ENCODE data around the gene EPM2AIP1. TPM values are rescaled to one million over a fixed set of nuclear protein-coding genes. Genes with fewer than 3 reads are reported as not detected.

The EPM2AIP1 gene
- total RNA-seq, 1 experiment from 2014 or later = 11.4 TPM

GRCh38 chr3:37028329-37028728, 35.4 kb upstream of the EPM2AIP1 start:
- Histone ChIP-seq H3K56ac (ENCODE audit: insufficient read length, low read depth, low read length) (no peak overlapping the region), H4K91ac (ENCODE audit: insufficient read length, low read depth, low read length) (no peak overlapping the region), H3K23me2 (ENCODE audit: insufficient read length, low read depth, low read length, poor library complexity, severe bottlenecking) (no peaks in the 10 kb centered on the region), H3K4ac (ENCODE audit: low read depth, low read length) (no peak overlapping the region), H3K79me1 (ENCODE audit: insufficient read depth, low read depth, low read length, poor library complexity, severe bottlenecking) (peaks cover 3% of the 10 kb centered on the region), H4K20me1 (ENCODE audit: control insufficient read depth, insufficient read depth, insufficient read length) (no peaks in the 10 kb centered on the region), H3K9me3 (ENCODE audit: control insufficient read depth, low read depth, low read length) (no peaks in the 10 kb centered on the region), H2BK12ac (ENCODE audit: insufficient read length, low read depth, low read length) (no peak overlapping the region), H3K4me1 (ENCODE audit: insufficient read depth, low read length) (no peaks in the 10 kb centered on the region), H3K79me2 (ENCODE audit: insufficient read depth, low read length) (no peaks in the 10 kb centered on the region; the same call in 1 of the 2 replicates), H3K14ac (ENCODE audit: insufficient read depth, low read length) (no peak overlapping the region), H3K23ac (ENCODE audit: insufficient read length, low read depth, low read length) (no peak overlapping the region), H3T11ph (ENCODE audit: low read length) (no peak overlapping the region), H3K27ac (ENCODE audit: insufficient read length, low read depth, low read length) (no peak overlapping the region), H3K18ac (ENCODE audit: insufficient read length, low read depth, low read length) (no peak overlapping the region), H2BK15ac (ENCODE audit: low read depth, low read length) (no peak overlapping the region), H2AK5ac (ENCODE audit: insufficient read length, low read length) (no peak overlapping the region), H2AFZ (ENCODE audit: low read length) (no peak overlapping the region), H4K8ac (replicated peaks; ENCODE audit: insufficient read length, low read depth, low read length) (no peak overlapping the region), H2BK120ac (ENCODE audit: low read depth, low read length, poor library complexity, severe bottlenecking) (no peak overlapping the region), H2BK5ac (ENCODE audit: insufficient read length, low read length) (no peak overlapping the region), H2BK20ac (ENCODE audit: low read depth, low read length, poor library complexity, severe bottlenecking) (no peak overlapping the region), H3K9ac (ENCODE audit: extremely low read depth, insufficient read length, low read length) (no peak overlapping the region), H3K27me3 (ENCODE audit: insufficient read depth, low read length) (no peaks in the 10 kb centered on the region), H3K4me2 (ENCODE audit: insufficient read depth, insufficient read length, low read length) (no peak overlapping the region), H4K5ac (ENCODE audit: insufficient read length, low read depth, low read length) (no peak overlapping the region)
- Mint-ChIP-seq H3K4me1 (no peaks in the 10 kb centered on the region), H3K9me3 (peaks cover 0 to 4% of the 10 kb centered on the region in 2 experiments; a peak in 2 of 5 replicates), H3K4me3 (no peak overlapping the region), H3K27ac (no peak overlapping the region), H3K27me3 (ENCODE audit: low read depth) (no peaks in the 10 kb centered on the region), H3K36me3 (ENCODE audit: insufficient read depth in 1 of 3, low read depth in 3 of 3) (peaks cover 46 to 80% (median 68%) of the 10 kb centered on the region in 3 experiments)
- DNase-seq = no peak
- WGBS (ENCODE audit: extremely low coverage, insufficient read length, low lambda C conversion rate) = no CpG with 5 or more reads among the region's 1 CpG
- TF ChIP-seq CTCF (conservative IDR thresholded peaks at IDR 0.05) = no peak
